ENCODE results near the gene CACNA2D3.

CACNA2D3 gene

GRCh38 chr3:54178376-54178775 lies 56.0 kb downstream of the CACNA2D3 start:
- no peaks in the 10 kb centered on the region for H3K9me2 ChIP-seq (replicated peaks; ENCODE audit: insufficient read depth, low read length)
- TF ChIP-seq CTCF (IDR thresholded peaks at IDR 0.05; ENCODE audit: insufficient read depth, low read length, poor library complexity, severe bottlenecking): no peak
- TF ChIP-seq EZH2phosphoT487 (conservative IDR thresholded peaks at IDR 0.05; ENCODE audit: low read length): no peak
- no peaks in the 10 kb centered on the region for H3F3A ChIP-seq (ENCODE audit: insufficient read depth)
- no peak overlapping the region for H3K9ac ChIP-seq (ENCODE audit: low read length)
- H3K27ac ChIP-seq (ENCODE audit: low read depth, low read length): no peak overlapping the region
- no peaks in the 10 kb centered on the region for H3K79me2 ChIP-seq (ENCODE audit: insufficient read depth, low read length)
- H2AFZ ChIP-seq (ENCODE audit: low read depth, low read length, severe bottlenecking): no peak overlapping the region
- H4K20me1 ChIP-seq (ENCODE audit: low read depth, low read length): no peaks in the 10 kb centered on the region
- H3K27me3 ChIP-seq (ENCODE audit: low read length): no peaks in the 10 kb centered on the region
- H3K36me3 ChIP-seq (ENCODE audit: low read length): no peaks in the 10 kb centered on the region
- no peaks in the 10 kb centered on the region for H3K9me3 ChIP-seq (ENCODE audit: insufficient read depth, low read length)
- no peak overlapping the region for H3K4me3 ChIP-seq (ENCODE audit: insufficient read depth, low read length, poor library complexity, severe bottlenecking)
- no peak overlapping the region for H3K4me2 ChIP-seq (ENCODE audit: low read depth, low read length, poor library complexity, severe bottlenecking)

DNA sequence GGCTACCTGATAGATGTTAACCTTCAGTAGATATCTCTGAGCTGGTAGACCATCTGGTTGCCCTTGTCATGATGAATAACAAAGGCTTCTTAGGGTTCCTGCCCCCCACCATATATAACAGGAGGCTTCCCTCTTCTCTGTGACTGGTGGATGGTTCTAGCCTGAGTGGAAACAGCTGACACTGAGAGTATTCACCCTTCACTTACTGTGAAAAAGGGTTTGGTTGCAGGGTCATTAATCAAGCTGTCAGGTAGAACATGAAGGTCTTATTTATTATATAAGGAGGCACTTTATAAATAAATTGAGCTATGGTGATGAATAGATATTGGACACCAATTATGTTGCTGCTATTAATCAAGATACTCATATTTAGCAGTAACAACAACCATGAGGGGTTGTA lies 58.6 kb downstream of the CACNA2D3 start:
- Histone ChIP-seq H3K4me3 (ENCODE audit: insufficient read depth, low read length, poor library complexity, severe bottlenecking) (no peak overlapping the region), H3K4me2 (ENCODE audit: low read depth, low read length, poor library complexity, severe bottlenecking) (no peak overlapping the region), H3K79me2 (ENCODE audit: insufficient read depth, low read length) (no peaks in the 10 kb centered on the region), H3K9ac (ENCODE audit: low read length) (no peak overlapping the region), H3K36me3 (ENCODE audit: low read length) (no peaks in the 10 kb centered on the region), H3K9me3 (ENCODE audit: insufficient read depth, low read length) (no peaks in the 10 kb centered on the region), H4K20me1 (ENCODE audit: low read depth, low read length) (no peaks in the 10 kb centered on the region), H3K9me2 (replicated peaks; ENCODE audit: insufficient read depth, low read length) (no peaks in the 10 kb centered on the region), H3K27me3 (ENCODE audit: low read length) (no peaks in the 10 kb centered on the region), H2AFZ (ENCODE audit: low read depth, low read length, severe bottlenecking) (no peak overlapping the region), H3F3A (ENCODE audit: insufficient read depth) (no peaks in the 10 kb centered on the region), H3K27ac (ENCODE audit: low read depth, low read length) (no peak overlapping the region)
- TF ChIP-seq CTCF (IDR thresholded peaks at IDR 0.05; ENCODE audit: insufficient read depth, low read length, poor library complexity, severe bottlenecking): no peak
- no peak for TF ChIP-seq EZH2phosphoT487 (conservative IDR thresholded peaks at IDR 0.05; ENCODE audit: low read length)

DNA sequence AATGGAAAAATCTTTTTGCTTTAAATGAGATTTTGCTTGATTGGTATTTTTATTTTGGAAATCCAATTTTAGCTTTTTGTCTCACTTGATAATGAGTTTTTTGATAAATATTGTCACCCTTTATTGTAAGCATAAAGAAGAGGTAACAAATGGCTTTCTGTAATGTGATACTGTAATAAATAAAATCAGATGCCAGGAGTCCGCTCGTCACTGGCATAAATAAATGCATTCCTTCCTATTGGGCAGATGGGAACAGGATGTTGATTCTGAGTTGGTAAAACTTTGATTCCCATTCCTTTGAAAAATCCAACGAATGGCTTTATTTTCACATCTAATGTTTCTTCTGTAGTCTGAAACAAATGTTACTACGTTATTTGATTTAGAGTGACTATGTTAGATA lies 59.9 kb downstream of the CACNA2D3 start:
- Histone ChIP-seq H3F3A (ENCODE audit: insufficient read depth) (no peaks in the 10 kb centered on the region), H3K79me2 (ENCODE audit: insufficient read depth, low read length) (no peaks in the 10 kb centered on the region), H3K27ac (ENCODE audit: low read depth, low read length) (no peak overlapping the region), H3K9ac (ENCODE audit: low read length) (no peak overlapping the region), H3K4me3 (ENCODE audit: insufficient read depth, low read length, poor library complexity, severe bottlenecking) (no peak overlapping the region), H3K9me3 (ENCODE audit: insufficient read depth, low read length) (no peaks in the 10 kb centered on the region), H2AFZ (ENCODE audit: low read depth, low read length, severe bottlenecking) (no peak overlapping the region), H3K4me2 (ENCODE audit: low read depth, low read length, poor library complexity, severe bottlenecking) (no peak overlapping the region), H3K9me2 (replicated peaks; ENCODE audit: insufficient read depth, low read length) (no peaks in the 10 kb centered on the region), H3K27me3 (ENCODE audit: low read length) (no peaks in the 10 kb centered on the region), H3K36me3 (ENCODE audit: low read length) (no peaks in the 10 kb centered on the region), H4K20me1 (ENCODE audit: low read depth, low read length) (no peaks in the 10 kb centered on the region)
- no peak for TF ChIP-seq EZH2phosphoT487 (conservative IDR thresholded peaks at IDR 0.05; ENCODE audit: low read length)
- TF ChIP-seq CTCF (IDR thresholded peaks at IDR 0.05; ENCODE audit: insufficient read depth, low read length, poor library complexity, severe bottlenecking): no peak

- Histone ChIP-seq H4K20me1 (ENCODE audit: low read depth, low read length) (no peaks in the 10 kb centered on the region), H3K4me2 (ENCODE audit: low read depth, low read length, poor library complexity, severe bottlenecking) (no peak overlapping the region), H3K9ac (ENCODE audit: low read length) (no peak overlapping the region), H2AFZ (ENCODE audit: low read depth, low read length, severe bottlenecking) (no peak overlapping the region), H3F3A (ENCODE audit: insufficient read depth) (no peaks in the 10 kb centered on the region), H3K9me2 (replicated peaks; ENCODE audit: insufficient read depth, low read length) (no peaks in the 10 kb centered on the region), H3K27me3 (ENCODE audit: low read length) (no peaks in the 10 kb centered on the region), H3K79me2 (ENCODE audit: insufficient read depth, low read length) (no peaks in the 10 kb centered on the region), H3K4me3 (ENCODE audit: insufficient read depth, low read length, poor library complexity, severe bottlenecking) (no peak overlapping the region), H3K9me3 (ENCODE audit: insufficient read depth, low read length) (no peaks in the 10 kb centered on the region), H3K27ac (ENCODE audit: low read depth, low read length) (no peak overlapping the region), H3K36me3 (ENCODE audit: low read length) (no peaks in the 10 kb centered on the region)
- no peak for TF ChIP-seq EZH2phosphoT487 (conservative IDR thresholded peaks at IDR 0.05; ENCODE audit: low read length)
- TF ChIP-seq CTCF (IDR thresholded peaks at IDR 0.05; ENCODE audit: insufficient read depth, low read length, poor library complexity, severe bottlenecking): no peak
Measured at GRCh38 chr3:54185740-54186139, 63.4 kb downstream of the CACNA2D3 start.

Data from SU-DHL-6 (cell line).